GM23338 (cell line): ENCODE data around the gene HSBP1.

Experiments used
- CREB1 ChIP-seq: fragments of 250-450 bp; sonication (Bioruptor Pico); IDR thresholded peaks from 2 replicates; pipeline ENCODE4 v1.5.0; 2020; ENCODE audit warnings: low read depth, mild to moderate bottlenecking, moderate library complexity
- CTCF ChIP-seq, 2 experiments: fragments of 200-600 bp in 1 of 2; sonication (generic) in 1 of 2; conservative IDR thresholded peaks; 2 replicates each; pipeline versions ENCODE4 v1.5.1 to v1.6.1; 2016 to 2017; ENCODE audit warnings: antibody characterized with exemption in 2 of 2, low read depth in 2 of 2, mild to moderate bottlenecking in 2 of 2, moderate library complexity in 1 of 2
- EZH2 ChIP-seq: fragments of 200-600 bp; sonication (generic); IDR thresholded peaks from one replicate; pipeline ENCODE4 v1.8.0; 2017; ENCODE audit warnings: antibody characterized with exemption, mild to moderate bottlenecking, low read depth; ENCODE audit not compliant: unreplicated experiment
- EZH2phosphoT487 ChIP-seq: fragments of 200-600 bp; sonication (generic); IDR thresholded peaks from one replicate; pipeline ENCODE4 v1.8.1; 2018; ENCODE audit warnings: antibody characterized with exemption; ENCODE audit not compliant: unreplicated experiment
- POLR2AphosphoS5 ChIP-seq: IDR thresholded peaks from 2 replicates; pipeline ENCODE4 v1.6.1; 2016; ENCODE audit warnings: antibody characterized with exemption, low read depth
- REST ChIP-seq: IDR thresholded peaks from one replicate; pipeline ENCODE4 v1.6.1; 2018; ENCODE audit warnings: antibody characterized with exemption; ENCODE audit not compliant: unreplicated experiment
- ZNF462 ChIP-seq: fragments of 250-450 bp; sonication (Bioruptor Pico); IDR thresholded peaks from 2 replicates; pipeline ENCODE4 v1.5.0; 2020; ENCODE audit warnings: mild to moderate bottlenecking, moderate library complexity

- no peak for TF ChIP-seq REST
- TF ChIP-seq POLR2AphosphoS5, result no peak
- no peak for TF ChIP-seq EZH2phosphoT487
- TF ChIP-seq CTCF (conservative IDR thresholded peaks at IDR 0.05; ENCODE audit: low read depth in 2 of 2), result no peak
- no peak for TF ChIP-seq CREB1 (CRISPR knock-in tag)
- no peak for TF ChIP-seq EZH2
- TF ChIP-seq ZNF462 (CRISPR knock-in tag), result no peak
Measured at GRCh38 chr16:83772806-83773205, 35.0 kb upstream of the HSBP1 start.
